Neural cell (in vitro differentiated cells): ENCODE measurements around the gene CDK6. TPM values are rescaled to one million over a fixed set of nuclear protein-coding genes. Genes with fewer than 3 reads are reported as not detected.

ENCODE experiments used
- H2AFZ ChIP-seq: fragments of 200-600, 300-800 bp; sonication (generic), shearing (Covaris generic); 2 replicates; pipeline ENCODE4 v1.6.0; 2014; ENCODE audit warnings: low read depth, mild to moderate bottlenecking, antibody characterized with exemption, low read length, moderate library complexity
- H3F3A ChIP-seq: fragments of 200-600 bp; shearing (Covaris generic); 2 replicates; pipeline ENCODE4 v1.6.1; 2016; ENCODE audit warnings: mild to moderate bottlenecking, moderate library complexity, mixed read lengths, antibody characterized with exemption, low read length; ENCODE audit not compliant: insufficient read depth, poor library complexity, severe bottlenecking
- H3K27ac ChIP-seq: fragments of 200-600, 300-800 bp; sonication (generic), shearing (Covaris generic); 2 replicates; pipeline ENCODE4 v1.5.1; 2014; ENCODE audit warnings: mild to moderate bottlenecking, low read length, moderate library complexity
- H3K27me3 ChIP-seq: fragments of 300-800, 200-600 bp; sonication (generic), shearing (Covaris generic); 2 replicates; pipeline ENCODE4 v1.6.0; 2014; ENCODE audit warnings: mild to moderate bottlenecking, low read depth, low read length, moderate library complexity; ENCODE audit not compliant: insufficient read depth
- H3K36me3 ChIP-seq: fragments of 300-800, 200-600 bp; sonication (generic), shearing (Covaris generic); 2 replicates; pipeline ENCODE4 v1.5.1; 2014; ENCODE audit warnings: mild to moderate bottlenecking, antibody characterized with exemption, low read length, moderate library complexity; ENCODE audit not compliant: insufficient read depth
- H3K4me2 ChIP-seq: fragments of 300-800, 200-600 bp; sonication (generic), shearing (Covaris generic); 2 replicates; pipeline ENCODE4 v1.6.0; 2014; ENCODE audit warnings: mild to moderate bottlenecking, low read length
- H3K4me3 ChIP-seq: fragments of 300-800, 200-600 bp; sonication (generic), shearing (Covaris generic); 2 replicates; pipeline ENCODE4 v1.5.1; 2014; ENCODE audit warnings: mild to moderate bottlenecking, low read length, moderate library complexity
- H3K79me2 ChIP-seq: fragments of 200-600 bp; shearing (Covaris generic); replicated peaks from 2 replicates; pipeline ENCODE4 v1.6.0; 2014; ENCODE audit warnings: mild to moderate bottlenecking, low read length, moderate library complexity; ENCODE audit not compliant: insufficient read depth
- H3K9ac ChIP-seq: fragments of 300-800, 200-600 bp; sonication (generic), shearing (Covaris generic); 2 replicates; pipeline ENCODE4 v1.6.1; 2016; ENCODE audit warnings: mild to moderate bottlenecking, low read length, mixed read lengths
- H3K9me2 ChIP-seq: fragments of 200-600 bp; shearing (Covaris generic); 2 replicates; pipeline ENCODE4 v1.6.1; 2016; ENCODE audit warnings: mild to moderate bottlenecking, low read length, mixed read lengths; ENCODE audit not compliant: insufficient read depth
- H3K9me3 ChIP-seq: fragments of 200-600, 300-800 bp; sonication (generic), shearing (Covaris generic); 2 replicates; pipeline ENCODE4 v1.6.1; 2016; ENCODE audit warnings: mild to moderate bottlenecking, mixed run types, low read length, moderate library complexity, mixed read lengths
- H4K20me1 ChIP-seq: fragments of 200-600 bp; shearing (Covaris generic); 2 replicates; pipeline ENCODE4 v1.6.1; 2016; ENCODE audit warnings: mild to moderate bottlenecking, mixed run types; ENCODE audit not compliant: insufficient read depth
- EP300 ChIP-seq: fragments of 450-650 bp; conservative IDR thresholded peaks from 2 replicates; pipeline ENCODE4 v1.6.1; 2014; ENCODE audit warnings: antibody characterized with exemption, mild to moderate bottlenecking, moderate library complexity; ENCODE audit not compliant: poor library complexity, severe bottlenecking
- EZH2 ChIP-seq: fragments of 200-600, 300-800 bp; shearing (Covaris generic), sonication (generic); IDR thresholded peaks from 2 replicates; pipeline ENCODE4 v1.6.1; 2014; ENCODE audit warnings: antibody characterized with exemption, low read length, borderline replicate concordance, mild to moderate bottlenecking; ENCODE audit not compliant: insufficient read depth, poor library complexity, severe bottlenecking
- MXI1 ChIP-seq: fragments of 450-650 bp; conservative IDR thresholded peaks from 2 replicates; pipeline ENCODE4 v1.6.1; 2014; ENCODE audit warnings: antibody characterized with exemption, mild to moderate bottlenecking; ENCODE audit not compliant: poor library complexity, severe bottlenecking
- POLR2AphosphoS5 ChIP-seq: IDR thresholded peaks from 2 replicates; pipeline ENCODE4 v1.6.1; 2012
- RAD21 ChIP-seq: fragments of 450-650 bp; conservative IDR thresholded peaks from 2 replicates; pipeline ENCODE4 v1.6.1; 2014; ENCODE audit warnings: antibody characterized with exemption, mild to moderate bottlenecking, moderate library complexity
- SMC3 ChIP-seq: fragments of 450-650 bp; conservative IDR thresholded peaks from 2 replicates; pipeline ENCODE4 v1.6.1; 2014; ENCODE audit warnings: antibody characterized with exemption, mild to moderate bottlenecking, moderate library complexity; ENCODE audit not compliant: poor library complexity
- TAF1 ChIP-seq: IDR thresholded peaks from 2 replicates; pipeline ENCODE4 v1.6.1; 2012; ENCODE audit warnings: low read depth
- polyA plus RNA-seq: library from polyadenylated mRNA; depleted of rRNA; stranded (reverse); fragments of >200 nt; gene quantifications from 2 replicates; pipeline ENCODE4 v1.2.3, GENCODE V29; 2014
- TF ChIP-seq, protein P1 (sequence below): IDR thresholded peaks from 2 replicates; pipeline ENCODE4 v1.6.1; 2012; ENCODE audit warnings: borderline replicate concordance
- TF ChIP-seq, protein P2 (sequence below): fragments of 450-650 bp; IDR thresholded peaks from 2 replicates; pipeline ENCODE4 v1.5.1; 2014; ENCODE audit warnings: antibody characterized with exemption, mild to moderate bottlenecking, moderate library complexity; ENCODE audit not compliant: poor library complexity, severe bottlenecking

Gene CDK6
- polyA plus RNA-seq, 1 donor from 2014 or later = 4.1 TPM

DNA sequence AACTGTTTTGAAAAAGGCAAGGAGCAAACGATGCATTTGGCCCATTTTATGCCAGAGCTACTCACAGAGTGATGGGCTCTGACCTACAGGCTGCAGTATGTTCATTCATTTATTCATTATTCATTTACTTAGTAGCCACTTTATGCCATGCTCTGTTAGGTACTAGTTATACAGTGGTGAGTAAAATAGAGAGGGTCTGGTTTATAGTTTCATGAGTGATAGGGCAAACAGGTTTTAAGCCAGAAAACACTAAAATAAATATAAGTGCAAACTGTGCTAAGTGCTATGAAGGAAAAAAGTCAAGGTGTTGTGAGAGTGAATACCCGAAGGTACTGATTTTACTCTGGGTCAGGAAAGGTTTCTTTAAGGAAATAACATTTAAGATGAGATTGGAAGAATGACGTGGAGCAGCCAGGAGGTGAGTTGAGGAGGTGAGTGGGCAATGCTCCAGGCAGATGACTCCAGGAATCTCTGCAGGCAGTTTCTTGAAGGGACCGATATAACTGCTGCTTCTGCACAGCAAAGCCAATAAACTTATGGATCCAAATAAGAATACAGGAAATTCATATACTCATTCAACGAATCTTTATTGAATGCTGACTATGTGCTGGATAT, 189.3 kb downstream of the CDK6 start:
- Histone ChIP-seq H3K27me3 (no peaks in the 10 kb centered on the region), H3F3A (no peaks in the 10 kb centered on the region), H4K20me1 (no peaks in the 10 kb centered on the region), H3K4me3 (no peak overlapping the region), H3K79me2 (no peaks in the 10 kb centered on the region), H3K9me2 (no peaks in the 10 kb centered on the region), H3K9me3 (no peaks in the 10 kb centered on the region), H3K4me2 (no peak overlapping the region), H3K36me3 (no peaks in the 10 kb centered on the region), H2AFZ (no peak overlapping the region), H3K9ac (no peak overlapping the region), H3K27ac (no peak overlapping the region)
- TF ChIP-seq RAD21 (no peak), POLR2AphosphoS5 (no peak), TAF1 (no peak), EP300 (no peak), SMC3 (no peak), MXI1 (no peak), EZH2 (no peak)
- TF ChIP-seq, protein P1, sequence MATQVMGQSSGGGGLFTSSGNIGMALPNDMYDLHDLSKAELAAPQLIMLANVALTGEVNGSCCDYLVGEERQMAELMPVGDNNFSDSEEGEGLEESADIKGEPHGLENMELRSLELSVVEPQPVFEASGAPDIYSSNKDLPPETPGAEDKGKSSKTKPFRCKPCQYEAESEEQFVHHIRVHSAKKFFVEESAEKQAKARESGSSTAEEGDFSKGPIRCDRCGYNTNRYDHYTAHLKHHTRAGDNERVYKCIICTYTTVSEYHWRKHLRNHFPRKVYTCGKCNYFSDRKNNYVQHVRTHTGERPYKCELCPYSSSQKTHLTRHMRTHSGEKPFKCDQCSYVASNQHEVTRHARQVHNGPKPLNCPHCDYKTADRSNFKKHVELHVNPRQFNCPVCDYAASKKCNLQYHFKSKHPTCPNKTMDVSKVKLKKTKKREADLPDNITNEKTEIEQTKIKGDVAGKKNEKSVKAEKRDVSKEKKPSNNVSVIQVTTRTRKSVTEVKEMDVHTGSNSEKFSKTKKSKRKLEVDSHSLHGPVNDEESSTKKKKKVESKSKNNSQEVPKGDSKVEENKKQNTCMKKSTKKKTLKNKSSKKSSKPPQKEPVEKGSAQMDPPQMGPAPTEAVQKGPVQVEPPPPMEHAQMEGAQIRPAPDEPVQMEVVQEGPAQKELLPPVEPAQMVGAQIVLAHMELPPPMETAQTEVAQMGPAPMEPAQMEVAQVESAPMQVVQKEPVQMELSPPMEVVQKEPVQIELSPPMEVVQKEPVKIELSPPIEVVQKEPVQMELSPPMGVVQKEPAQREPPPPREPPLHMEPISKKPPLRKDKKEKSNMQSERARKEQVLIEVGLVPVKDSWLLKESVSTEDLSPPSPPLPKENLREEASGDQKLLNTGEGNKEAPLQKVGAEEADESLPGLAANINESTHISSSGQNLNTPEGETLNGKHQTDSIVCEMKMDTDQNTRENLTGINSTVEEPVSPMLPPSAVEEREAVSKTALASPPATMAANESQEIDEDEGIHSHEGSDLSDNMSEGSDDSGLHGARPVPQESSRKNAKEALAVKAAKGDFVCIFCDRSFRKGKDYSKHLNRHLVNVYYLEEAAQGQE = no peak
- TF ChIP-seq, protein P2, sequence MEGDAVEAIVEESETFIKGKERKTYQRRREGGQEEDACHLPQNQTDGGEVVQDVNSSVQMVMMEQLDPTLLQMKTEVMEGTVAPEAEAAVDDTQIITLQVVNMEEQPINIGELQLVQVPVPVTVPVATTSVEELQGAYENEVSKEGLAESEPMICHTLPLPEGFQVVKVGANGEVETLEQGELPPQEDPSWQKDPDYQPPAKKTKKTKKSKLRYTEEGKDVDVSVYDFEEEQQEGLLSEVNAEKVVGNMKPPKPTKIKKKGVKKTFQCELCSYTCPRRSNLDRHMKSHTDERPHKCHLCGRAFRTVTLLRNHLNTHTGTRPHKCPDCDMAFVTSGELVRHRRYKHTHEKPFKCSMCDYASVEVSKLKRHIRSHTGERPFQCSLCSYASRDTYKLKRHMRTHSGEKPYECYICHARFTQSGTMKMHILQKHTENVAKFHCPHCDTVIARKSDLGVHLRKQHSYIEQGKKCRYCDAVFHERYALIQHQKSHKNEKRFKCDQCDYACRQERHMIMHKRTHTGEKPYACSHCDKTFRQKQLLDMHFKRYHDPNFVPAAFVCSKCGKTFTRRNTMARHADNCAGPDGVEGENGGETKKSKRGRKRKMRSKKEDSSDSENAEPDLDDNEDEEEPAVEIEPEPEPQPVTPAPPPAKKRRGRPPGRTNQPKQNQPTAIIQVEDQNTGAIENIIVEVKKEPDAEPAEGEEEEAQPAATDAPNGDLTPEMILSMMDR = no peak

DNA sequence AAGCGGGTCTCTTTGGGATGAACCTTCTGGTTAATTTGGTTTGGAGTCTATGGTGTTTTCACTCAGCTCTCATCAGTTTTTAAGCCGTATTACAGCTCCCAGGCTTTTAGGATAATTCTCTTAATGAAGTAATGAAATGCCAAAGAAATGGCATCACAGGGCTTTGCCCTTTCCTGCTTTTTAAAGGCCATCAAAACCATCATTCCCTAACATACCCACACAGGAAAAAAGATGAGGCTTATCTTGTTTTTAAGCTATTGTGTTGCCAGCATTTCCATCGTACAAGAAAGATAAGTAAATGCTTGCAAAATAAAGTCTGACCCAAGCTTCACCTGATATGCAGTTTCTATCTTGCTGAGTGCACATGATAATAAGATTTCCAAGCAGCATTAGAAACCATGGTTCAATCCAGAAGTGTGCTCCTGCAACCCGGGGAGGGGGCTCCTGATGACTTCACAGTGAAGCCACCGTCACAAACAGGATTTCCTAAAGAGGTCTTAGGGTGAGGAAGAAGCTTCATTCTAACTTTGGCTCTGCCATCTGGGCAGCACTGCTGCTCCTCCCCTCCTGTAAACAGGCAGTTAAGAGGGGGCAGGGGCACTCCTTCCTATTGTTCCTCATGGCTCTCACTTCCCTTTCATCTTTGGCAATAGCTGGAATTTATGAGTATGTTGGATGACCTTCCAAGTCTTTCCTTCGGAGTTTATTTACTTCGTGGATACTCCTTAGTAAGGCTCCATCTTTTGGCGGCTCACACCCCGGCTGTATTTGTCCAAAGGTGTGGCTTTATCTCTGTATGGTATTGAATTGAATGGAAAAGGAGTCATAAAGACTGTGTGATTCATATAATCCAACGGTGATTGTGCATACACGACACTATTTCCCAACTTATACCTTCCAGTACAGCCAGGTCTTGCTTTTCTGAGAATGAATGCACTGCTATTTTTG, 191.0 kb downstream of the CDK6 start:
- H3K9ac ChIP-seq = no peak overlapping the region
- no peak overlapping the region for H2AFZ ChIP-seq
- H3K9me3 ChIP-seq = no peaks in the 10 kb centered on the region
- H3K4me2 ChIP-seq = no peak overlapping the region
- H3K27me3 ChIP-seq = no peaks in the 10 kb centered on the region
- H3F3A ChIP-seq = no peaks in the 10 kb centered on the region
- H3K4me3 ChIP-seq = no peak overlapping the region
- no peaks in the 10 kb centered on the region for H3K36me3 ChIP-seq
- H4K20me1 ChIP-seq = no peaks in the 10 kb centered on the region
- no peaks in the 10 kb centered on the region for H3K79me2 ChIP-seq
- no peak overlapping the region for H3K27ac ChIP-seq
- no peak for TF ChIP-seq MXI1
- TF ChIP-seq, protein P1 = no peak
- TF ChIP-seq TAF1 = no peak
- TF ChIP-seq, protein P2 = no peak
- TF ChIP-seq RAD21 = no peak
- no peak for TF ChIP-seq EZH2
- TF ChIP-seq EP300 = no peak
- TF ChIP-seq SMC3 = no peak
- no peak for TF ChIP-seq POLR2AphosphoS5
- no peaks in the 10 kb centered on the region for H3K9me2 ChIP-seq
